OCI-LY3 (cell line): Measurements from ENCODE around the gene PRR23B.

Experiments used
- EZH2phosphoT487 ChIP-seq: fragments of 200-600 bp; shearing (Covaris generic); IDR thresholded peaks from 2 replicates; pipeline ENCODE4 v1.6.1; 2018; ENCODE audit warnings: antibody characterized with exemption, mixed run types, low read depth
- TF ChIP-seq, protein P1 (sequence below): fragments of 200-600, 300-600 bp; sonication (generic); IDR thresholded peaks from 2 replicates; pipeline ENCODE4 v1.5.1; 2014; ENCODE audit warnings: antibody characterized with exemption, low read length, low read depth

DNA sequence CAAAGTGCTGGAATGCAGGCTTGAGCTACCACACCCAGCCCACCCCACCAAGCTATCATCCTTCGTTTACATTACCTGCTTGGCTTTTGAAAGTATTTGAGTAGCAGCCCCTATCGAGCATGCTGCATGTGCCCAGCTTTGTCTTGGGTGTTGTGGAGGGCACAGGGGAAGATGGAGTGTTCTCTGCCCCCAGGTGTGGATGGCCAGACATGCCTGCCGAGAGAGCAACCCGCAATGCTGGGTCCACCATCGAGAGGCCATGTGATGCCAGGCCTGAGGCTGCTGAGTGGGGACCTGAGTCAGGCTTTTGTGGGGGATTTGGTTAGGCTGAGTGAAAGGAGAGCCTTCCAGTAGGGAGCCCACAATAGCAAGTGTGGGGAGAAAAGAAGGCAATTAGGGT, 47.8 kb downstream of the PRR23B start:
- TF ChIP-seq, protein P1, sequence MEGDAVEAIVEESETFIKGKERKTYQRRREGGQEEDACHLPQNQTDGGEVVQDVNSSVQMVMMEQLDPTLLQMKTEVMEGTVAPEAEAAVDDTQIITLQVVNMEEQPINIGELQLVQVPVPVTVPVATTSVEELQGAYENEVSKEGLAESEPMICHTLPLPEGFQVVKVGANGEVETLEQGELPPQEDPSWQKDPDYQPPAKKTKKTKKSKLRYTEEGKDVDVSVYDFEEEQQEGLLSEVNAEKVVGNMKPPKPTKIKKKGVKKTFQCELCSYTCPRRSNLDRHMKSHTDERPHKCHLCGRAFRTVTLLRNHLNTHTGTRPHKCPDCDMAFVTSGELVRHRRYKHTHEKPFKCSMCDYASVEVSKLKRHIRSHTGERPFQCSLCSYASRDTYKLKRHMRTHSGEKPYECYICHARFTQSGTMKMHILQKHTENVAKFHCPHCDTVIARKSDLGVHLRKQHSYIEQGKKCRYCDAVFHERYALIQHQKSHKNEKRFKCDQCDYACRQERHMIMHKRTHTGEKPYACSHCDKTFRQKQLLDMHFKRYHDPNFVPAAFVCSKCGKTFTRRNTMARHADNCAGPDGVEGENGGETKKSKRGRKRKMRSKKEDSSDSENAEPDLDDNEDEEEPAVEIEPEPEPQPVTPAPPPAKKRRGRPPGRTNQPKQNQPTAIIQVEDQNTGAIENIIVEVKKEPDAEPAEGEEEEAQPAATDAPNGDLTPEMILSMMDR: no peak
- TF ChIP-seq EZH2phosphoT487: no peak
